ENCODE results near the gene ZNF346. TPM values are rescaled to one million over a fixed set of nuclear protein-coding genes. Genes with fewer than 3 reads are reported as not detected.

Gene ZNF346
- total RNA-seq, 1 experiment from 2014 or later: 27.3 TPM

DNA sequence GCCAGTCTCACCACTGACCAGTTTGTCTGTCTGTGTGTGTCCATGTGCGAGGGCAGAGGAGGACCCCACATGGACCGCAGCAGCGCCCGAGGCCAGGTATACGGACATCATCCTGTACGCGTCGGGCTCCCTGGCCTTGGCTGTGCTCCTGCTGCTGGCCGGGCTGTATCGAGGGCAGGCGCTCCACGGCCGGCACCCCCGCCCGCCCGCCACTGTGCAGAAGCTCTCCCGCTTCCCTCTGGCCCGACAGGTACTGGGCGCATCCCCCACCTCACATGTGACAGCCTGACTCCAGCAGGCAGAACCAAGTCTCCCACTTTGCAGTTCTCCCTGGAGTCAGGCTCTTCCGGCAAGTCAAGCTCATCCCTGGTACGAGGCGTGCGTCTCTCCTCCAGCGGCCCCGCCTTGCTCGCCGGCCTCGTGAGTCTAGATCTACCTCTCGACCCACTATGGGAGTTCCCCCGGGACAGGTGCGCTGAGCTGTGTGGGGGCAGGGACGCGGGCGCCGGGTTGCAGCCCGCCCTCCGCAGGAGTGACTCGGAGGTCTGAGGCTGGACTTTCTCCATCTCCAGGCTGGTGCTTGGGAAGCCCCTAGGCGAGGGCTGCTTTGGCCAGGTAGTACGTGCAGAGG is 70.7 kb downstream of the ZNF346 start:
- no peak overlapping the region for H3K4me3 ChIP-seq (ENCODE audit: low read depth, low read length, poor library complexity, severe bottlenecking)
- CTCF ChIA-PET: interaction anchor here (0.6 kb wide), 1 partner anchor 87 kb away, joined by 3 read pairs; no protein-coding TSS in a partner anchor
- no peaks in the 10 kb centered on the region for H3K36me3 ChIP-seq (ENCODE audit: insufficient read depth, low read length, poor library complexity, severe bottlenecking)
- H3K9me3 ChIP-seq (ENCODE audit: low read depth, low read length, poor library complexity, severe bottlenecking): no peaks in the 10 kb centered on the region
- POLR2A ChIA-PET (ENCODE audit: low non-redundant PET): no interaction called here
- intact Hi-C loops (cut with micrococcal nuclease; ENCODE audit: unreplicated experiment): no loop called here
- no TSS peak for BruUV-seq (replicated peaks)
- peaks cover 12% of the 10 kb centered on the region for H3K4me1 ChIP-seq (ENCODE audit: insufficient read depth, low read length, poor library complexity, severe bottlenecking)
- no peaks in the 10 kb centered on the region for H3K27me3 ChIP-seq (replicated peaks; ENCODE audit: insufficient read depth, low read depth, low read length, poor library complexity)
- no peak for DNase-seq (ENCODE audit: low spot score)
- no peak for TF ChIP-seq EZH2 (IDR thresholded peaks at IDR 0.05; ENCODE audit: borderline replicate concordance, low read depth, low read length, poor library complexity, severe bottlenecking)
- TF ChIP-seq, protein P1, sequence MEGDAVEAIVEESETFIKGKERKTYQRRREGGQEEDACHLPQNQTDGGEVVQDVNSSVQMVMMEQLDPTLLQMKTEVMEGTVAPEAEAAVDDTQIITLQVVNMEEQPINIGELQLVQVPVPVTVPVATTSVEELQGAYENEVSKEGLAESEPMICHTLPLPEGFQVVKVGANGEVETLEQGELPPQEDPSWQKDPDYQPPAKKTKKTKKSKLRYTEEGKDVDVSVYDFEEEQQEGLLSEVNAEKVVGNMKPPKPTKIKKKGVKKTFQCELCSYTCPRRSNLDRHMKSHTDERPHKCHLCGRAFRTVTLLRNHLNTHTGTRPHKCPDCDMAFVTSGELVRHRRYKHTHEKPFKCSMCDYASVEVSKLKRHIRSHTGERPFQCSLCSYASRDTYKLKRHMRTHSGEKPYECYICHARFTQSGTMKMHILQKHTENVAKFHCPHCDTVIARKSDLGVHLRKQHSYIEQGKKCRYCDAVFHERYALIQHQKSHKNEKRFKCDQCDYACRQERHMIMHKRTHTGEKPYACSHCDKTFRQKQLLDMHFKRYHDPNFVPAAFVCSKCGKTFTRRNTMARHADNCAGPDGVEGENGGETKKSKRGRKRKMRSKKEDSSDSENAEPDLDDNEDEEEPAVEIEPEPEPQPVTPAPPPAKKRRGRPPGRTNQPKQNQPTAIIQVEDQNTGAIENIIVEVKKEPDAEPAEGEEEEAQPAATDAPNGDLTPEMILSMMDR (conservative IDR thresholded peaks at IDR 0.05; ENCODE audit: low read depth, low read length): no peak
- no peak overlapping the region for H3K27ac ChIP-seq (ENCODE audit: low read depth, low read length, poor library complexity, severe bottlenecking)

DNA sequence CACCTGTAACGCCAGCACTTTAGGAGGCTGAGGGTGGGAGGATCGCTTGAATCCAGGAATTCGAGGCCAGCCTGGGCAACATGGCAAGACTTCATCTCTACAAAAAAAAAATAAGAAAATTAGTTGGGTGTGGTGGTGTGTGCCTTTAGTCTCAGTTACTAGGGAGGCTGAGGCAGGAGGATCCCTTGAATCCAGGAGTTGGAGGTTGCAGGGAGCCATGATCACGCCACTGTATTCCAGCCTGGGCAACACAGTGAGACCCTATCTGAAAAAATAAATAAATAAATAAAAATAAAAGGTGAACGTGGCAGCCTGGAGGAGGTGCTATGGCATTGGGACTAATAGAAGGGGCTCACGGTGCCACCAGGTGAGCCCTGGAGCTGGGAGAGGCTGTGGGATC is 71.3 kb downstream of the ZNF346 start:
- Histone ChIP-seq H3K36me3 (ENCODE audit: insufficient read depth, low read length, poor library complexity, severe bottlenecking) (no peaks in the 10 kb centered on the region), H3K27me3 (replicated peaks; ENCODE audit: insufficient read depth, low read depth, low read length, poor library complexity) (no peaks in the 10 kb centered on the region), H3K4me1 (ENCODE audit: insufficient read depth, low read length, poor library complexity, severe bottlenecking) (peaks cover 9% of the 10 kb centered on the region), H3K4me3 (ENCODE audit: low read depth, low read length, poor library complexity, severe bottlenecking) (no peak overlapping the region), H3K27ac (ENCODE audit: low read depth, low read length, poor library complexity, severe bottlenecking) (no peak overlapping the region), H3K9me3 (ENCODE audit: low read depth, low read length, poor library complexity, severe bottlenecking) (no peaks in the 10 kb centered on the region)
- ChIA-PET CTCF (no interaction called here), POLR2A (ENCODE audit: low non-redundant PET) (no interaction called here)
- no peak for DNase-seq (ENCODE audit: low spot score)
- BruUV-seq (replicated peaks): no TSS peak
- TF ChIP-seq EZH2 (IDR thresholded peaks at IDR 0.05; ENCODE audit: borderline replicate concordance, low read depth, low read length, poor library complexity, severe bottlenecking): no peak
- TF ChIP-seq, protein P1 (conservative IDR thresholded peaks at IDR 0.05; ENCODE audit: low read depth, low read length): no peak
- intact Hi-C loops (cut with micrococcal nuclease; ENCODE audit: unreplicated experiment): no loop called here

GRCh38 chr5:177094224-177095087 is 72.0 kb downstream of the ZNF346 start:
- no peak for TF ChIP-seq EZH2 (IDR thresholded peaks at IDR 0.05; ENCODE audit: borderline replicate concordance, low read depth, low read length, poor library complexity, severe bottlenecking)
- TF ChIP-seq, protein P1 (conservative IDR thresholded peaks at IDR 0.05; ENCODE audit: low read depth, low read length): no peak

More at GRCh38 chr5:177094224-177095087, 72.0 kb downstream of the ZNF346 start:
- H3K27me3 ChIP-seq (replicated peaks; ENCODE audit: insufficient read depth, low read depth, low read length, poor library complexity): no peaks in the 10 kb centered on the region
- H3K36me3 ChIP-seq (ENCODE audit: insufficient read depth, low read length, poor library complexity, severe bottlenecking): no peaks in the 10 kb centered on the region
- no peak overlapping the region for H3K4me3 ChIP-seq (ENCODE audit: low read depth, low read length, poor library complexity, severe bottlenecking)
- peaks cover 3% of the 10 kb centered on the region for H3K4me1 ChIP-seq (ENCODE audit: insufficient read depth, low read length, poor library complexity, severe bottlenecking)
- intact Hi-C loops (cut with micrococcal nuclease; ENCODE audit: unreplicated experiment): no loop called here
- ChIA-PET CTCF (no interaction called here), POLR2A (ENCODE audit: low non-redundant PET) (no interaction called here)
- no peak for DNase-seq (ENCODE audit: low spot score)
- H3K27ac ChIP-seq (ENCODE audit: low read depth, low read length, poor library complexity, severe bottlenecking): no peak overlapping the region
- H3K9me3 ChIP-seq (ENCODE audit: low read depth, low read length, poor library complexity, severe bottlenecking): no peaks in the 10 kb centered on the region
- BruUV-seq (replicated peaks): no TSS peak

All from A673 (cell line).